GM23338 (cell line): ENCODE results near the gene IFITM10.

Experiments
- CREB1 ChIP-seq: fragments of 250-450 bp; sonication (Bioruptor Pico); IDR thresholded peaks from 2 replicates; pipeline ENCODE4 v1.5.0; 2020; ENCODE audit warnings: low read depth, mild to moderate bottlenecking, moderate library complexity
- EZH2 ChIP-seq: fragments of 200-600 bp; sonication (generic); IDR thresholded peaks from one replicate; pipeline ENCODE4 v1.8.0; 2017; ENCODE audit warnings: antibody characterized with exemption, mild to moderate bottlenecking, low read depth; ENCODE audit not compliant: unreplicated experiment
- EZH2phosphoT487 ChIP-seq: fragments of 200-600 bp; sonication (generic); IDR thresholded peaks from one replicate; pipeline ENCODE4 v1.8.1; 2018; ENCODE audit warnings: antibody characterized with exemption; ENCODE audit not compliant: unreplicated experiment
- JUNB ChIP-seq: IDR thresholded peaks from one replicate; pipeline ENCODE4 v1.6.1; 2016; ENCODE audit warnings: antibody characterized with exemption; ENCODE audit not compliant: unreplicated experiment
- NANOG ChIP-seq: IDR thresholded peaks from 2 replicates; pipeline ENCODE4 v1.6.1; 2016; ENCODE audit warnings: antibody characterized with exemption, borderline replicate concordance
- POLR2AphosphoS5 ChIP-seq: IDR thresholded peaks from 2 replicates; pipeline ENCODE4 v1.6.1; 2016; ENCODE audit warnings: antibody characterized with exemption, low read depth
- REST ChIP-seq: IDR thresholded peaks from one replicate; pipeline ENCODE4 v1.6.1; 2018; ENCODE audit warnings: antibody characterized with exemption; ENCODE audit not compliant: unreplicated experiment
- ZNF114 ChIP-seq: fragments of 250-450 bp; sonication (Bioruptor Pico); IDR thresholded peaks from 2 replicates; pipeline ENCODE4 v1.5.0; 2020; ENCODE audit warnings: mild to moderate bottlenecking, moderate library complexity
- ZNF331 ChIP-seq: fragments of 250-450 bp; sonication (Bioruptor Pico); IDR thresholded peaks from 2 replicates; pipeline ENCODE4 v1.5.0; 2020; ENCODE audit warnings: low read depth, mild to moderate bottlenecking, moderate library complexity
- TF ChIP-seq, protein P1 (sequence below), 2 experiments: fragments of 200-600 bp in 1 of 2; sonication (generic) in 1 of 2; conservative IDR thresholded peaks; 2 replicates each; pipeline versions ENCODE4 v1.5.1 to v1.6.1; 2016 to 2017; ENCODE audit warnings: antibody characterized with exemption in 2 of 2, low read depth in 2 of 2, mild to moderate bottlenecking in 2 of 2, moderate library complexity in 1 of 2
- TF ChIP-seq, protein P2 (sequence below): IDR thresholded peaks from 2 replicates; pipeline ENCODE4 v1.6.1; 2016; ENCODE audit warnings: antibody characterized with exemption
- TF ChIP-seq, protein P3 (sequence below): fragments of 250-450 bp; sonication (Bioruptor Pico); IDR thresholded peaks from 2 replicates; pipeline ENCODE4 v1.5.0; 2020; ENCODE audit warnings: mild to moderate bottlenecking, moderate library complexity

DNA sequence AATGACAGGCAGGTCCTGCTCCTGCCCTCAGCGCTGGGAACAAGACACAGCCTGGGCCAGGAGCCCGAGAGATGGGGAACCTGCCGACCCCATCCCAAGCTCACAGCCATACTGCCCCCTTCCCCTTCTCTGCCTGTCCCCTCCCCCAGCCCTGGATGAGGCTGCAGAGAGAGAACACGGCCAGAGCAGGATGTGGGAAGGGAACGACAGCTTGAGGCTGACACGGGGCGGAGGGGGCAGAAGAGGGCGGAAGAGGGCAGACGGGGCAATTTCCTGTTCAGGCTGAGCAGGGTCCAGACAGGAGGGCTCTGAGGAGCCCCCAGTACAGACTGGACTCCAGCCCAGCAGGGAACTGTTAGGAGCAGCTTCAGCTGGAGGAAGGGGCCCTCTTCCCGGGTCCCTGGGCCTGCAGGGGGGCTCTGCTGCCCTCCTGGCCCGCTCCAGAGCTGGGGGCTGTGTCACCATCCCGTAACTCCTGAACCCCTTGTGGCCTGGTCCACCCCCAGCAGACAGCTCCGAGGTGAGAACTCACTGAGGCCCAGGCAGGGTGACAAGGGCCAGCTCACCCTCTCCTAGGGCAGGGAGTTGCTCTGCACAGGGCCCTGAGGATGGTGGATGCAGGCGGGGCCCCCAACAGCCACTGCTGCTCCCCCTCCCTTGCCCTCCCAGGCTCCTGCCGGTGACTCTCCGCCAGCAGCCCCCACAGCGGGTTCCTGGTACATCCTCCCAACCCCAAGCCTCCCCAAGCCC lies 7.6 kb upstream of the IFITM10 start:
- TF ChIP-seq POLR2AphosphoS5 (no peak), CREB1 (CRISPR knock-in tag) (no peak), EZH2 (no peak), EZH2phosphoT487 (no peak), JUNB (no peak), REST (no peak), NANOG (no peak), ZNF331 (CRISPR knock-in tag) (no peak), ZNF114 (CRISPR knock-in tag) (no peak)
- TF ChIP-seq, protein P1, sequence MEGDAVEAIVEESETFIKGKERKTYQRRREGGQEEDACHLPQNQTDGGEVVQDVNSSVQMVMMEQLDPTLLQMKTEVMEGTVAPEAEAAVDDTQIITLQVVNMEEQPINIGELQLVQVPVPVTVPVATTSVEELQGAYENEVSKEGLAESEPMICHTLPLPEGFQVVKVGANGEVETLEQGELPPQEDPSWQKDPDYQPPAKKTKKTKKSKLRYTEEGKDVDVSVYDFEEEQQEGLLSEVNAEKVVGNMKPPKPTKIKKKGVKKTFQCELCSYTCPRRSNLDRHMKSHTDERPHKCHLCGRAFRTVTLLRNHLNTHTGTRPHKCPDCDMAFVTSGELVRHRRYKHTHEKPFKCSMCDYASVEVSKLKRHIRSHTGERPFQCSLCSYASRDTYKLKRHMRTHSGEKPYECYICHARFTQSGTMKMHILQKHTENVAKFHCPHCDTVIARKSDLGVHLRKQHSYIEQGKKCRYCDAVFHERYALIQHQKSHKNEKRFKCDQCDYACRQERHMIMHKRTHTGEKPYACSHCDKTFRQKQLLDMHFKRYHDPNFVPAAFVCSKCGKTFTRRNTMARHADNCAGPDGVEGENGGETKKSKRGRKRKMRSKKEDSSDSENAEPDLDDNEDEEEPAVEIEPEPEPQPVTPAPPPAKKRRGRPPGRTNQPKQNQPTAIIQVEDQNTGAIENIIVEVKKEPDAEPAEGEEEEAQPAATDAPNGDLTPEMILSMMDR (conservative IDR thresholded peaks at IDR 0.05; ENCODE audit: low read depth in 2 of 2), result no peak
- TF ChIP-seq, protein P2, sequence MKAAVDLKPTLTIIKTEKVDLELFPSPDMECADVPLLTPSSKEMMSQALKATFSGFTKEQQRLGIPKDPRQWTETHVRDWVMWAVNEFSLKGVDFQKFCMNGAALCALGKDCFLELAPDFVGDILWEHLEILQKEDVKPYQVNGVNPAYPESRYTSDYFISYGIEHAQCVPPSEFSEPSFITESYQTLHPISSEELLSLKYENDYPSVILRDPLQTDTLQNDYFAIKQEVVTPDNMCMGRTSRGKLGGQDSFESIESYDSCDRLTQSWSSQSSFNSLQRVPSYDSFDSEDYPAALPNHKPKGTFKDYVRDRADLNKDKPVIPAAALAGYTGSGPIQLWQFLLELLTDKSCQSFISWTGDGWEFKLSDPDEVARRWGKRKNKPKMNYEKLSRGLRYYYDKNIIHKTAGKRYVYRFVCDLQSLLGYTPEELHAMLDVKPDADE, result no peak
- TF ChIP-seq, protein P3, sequence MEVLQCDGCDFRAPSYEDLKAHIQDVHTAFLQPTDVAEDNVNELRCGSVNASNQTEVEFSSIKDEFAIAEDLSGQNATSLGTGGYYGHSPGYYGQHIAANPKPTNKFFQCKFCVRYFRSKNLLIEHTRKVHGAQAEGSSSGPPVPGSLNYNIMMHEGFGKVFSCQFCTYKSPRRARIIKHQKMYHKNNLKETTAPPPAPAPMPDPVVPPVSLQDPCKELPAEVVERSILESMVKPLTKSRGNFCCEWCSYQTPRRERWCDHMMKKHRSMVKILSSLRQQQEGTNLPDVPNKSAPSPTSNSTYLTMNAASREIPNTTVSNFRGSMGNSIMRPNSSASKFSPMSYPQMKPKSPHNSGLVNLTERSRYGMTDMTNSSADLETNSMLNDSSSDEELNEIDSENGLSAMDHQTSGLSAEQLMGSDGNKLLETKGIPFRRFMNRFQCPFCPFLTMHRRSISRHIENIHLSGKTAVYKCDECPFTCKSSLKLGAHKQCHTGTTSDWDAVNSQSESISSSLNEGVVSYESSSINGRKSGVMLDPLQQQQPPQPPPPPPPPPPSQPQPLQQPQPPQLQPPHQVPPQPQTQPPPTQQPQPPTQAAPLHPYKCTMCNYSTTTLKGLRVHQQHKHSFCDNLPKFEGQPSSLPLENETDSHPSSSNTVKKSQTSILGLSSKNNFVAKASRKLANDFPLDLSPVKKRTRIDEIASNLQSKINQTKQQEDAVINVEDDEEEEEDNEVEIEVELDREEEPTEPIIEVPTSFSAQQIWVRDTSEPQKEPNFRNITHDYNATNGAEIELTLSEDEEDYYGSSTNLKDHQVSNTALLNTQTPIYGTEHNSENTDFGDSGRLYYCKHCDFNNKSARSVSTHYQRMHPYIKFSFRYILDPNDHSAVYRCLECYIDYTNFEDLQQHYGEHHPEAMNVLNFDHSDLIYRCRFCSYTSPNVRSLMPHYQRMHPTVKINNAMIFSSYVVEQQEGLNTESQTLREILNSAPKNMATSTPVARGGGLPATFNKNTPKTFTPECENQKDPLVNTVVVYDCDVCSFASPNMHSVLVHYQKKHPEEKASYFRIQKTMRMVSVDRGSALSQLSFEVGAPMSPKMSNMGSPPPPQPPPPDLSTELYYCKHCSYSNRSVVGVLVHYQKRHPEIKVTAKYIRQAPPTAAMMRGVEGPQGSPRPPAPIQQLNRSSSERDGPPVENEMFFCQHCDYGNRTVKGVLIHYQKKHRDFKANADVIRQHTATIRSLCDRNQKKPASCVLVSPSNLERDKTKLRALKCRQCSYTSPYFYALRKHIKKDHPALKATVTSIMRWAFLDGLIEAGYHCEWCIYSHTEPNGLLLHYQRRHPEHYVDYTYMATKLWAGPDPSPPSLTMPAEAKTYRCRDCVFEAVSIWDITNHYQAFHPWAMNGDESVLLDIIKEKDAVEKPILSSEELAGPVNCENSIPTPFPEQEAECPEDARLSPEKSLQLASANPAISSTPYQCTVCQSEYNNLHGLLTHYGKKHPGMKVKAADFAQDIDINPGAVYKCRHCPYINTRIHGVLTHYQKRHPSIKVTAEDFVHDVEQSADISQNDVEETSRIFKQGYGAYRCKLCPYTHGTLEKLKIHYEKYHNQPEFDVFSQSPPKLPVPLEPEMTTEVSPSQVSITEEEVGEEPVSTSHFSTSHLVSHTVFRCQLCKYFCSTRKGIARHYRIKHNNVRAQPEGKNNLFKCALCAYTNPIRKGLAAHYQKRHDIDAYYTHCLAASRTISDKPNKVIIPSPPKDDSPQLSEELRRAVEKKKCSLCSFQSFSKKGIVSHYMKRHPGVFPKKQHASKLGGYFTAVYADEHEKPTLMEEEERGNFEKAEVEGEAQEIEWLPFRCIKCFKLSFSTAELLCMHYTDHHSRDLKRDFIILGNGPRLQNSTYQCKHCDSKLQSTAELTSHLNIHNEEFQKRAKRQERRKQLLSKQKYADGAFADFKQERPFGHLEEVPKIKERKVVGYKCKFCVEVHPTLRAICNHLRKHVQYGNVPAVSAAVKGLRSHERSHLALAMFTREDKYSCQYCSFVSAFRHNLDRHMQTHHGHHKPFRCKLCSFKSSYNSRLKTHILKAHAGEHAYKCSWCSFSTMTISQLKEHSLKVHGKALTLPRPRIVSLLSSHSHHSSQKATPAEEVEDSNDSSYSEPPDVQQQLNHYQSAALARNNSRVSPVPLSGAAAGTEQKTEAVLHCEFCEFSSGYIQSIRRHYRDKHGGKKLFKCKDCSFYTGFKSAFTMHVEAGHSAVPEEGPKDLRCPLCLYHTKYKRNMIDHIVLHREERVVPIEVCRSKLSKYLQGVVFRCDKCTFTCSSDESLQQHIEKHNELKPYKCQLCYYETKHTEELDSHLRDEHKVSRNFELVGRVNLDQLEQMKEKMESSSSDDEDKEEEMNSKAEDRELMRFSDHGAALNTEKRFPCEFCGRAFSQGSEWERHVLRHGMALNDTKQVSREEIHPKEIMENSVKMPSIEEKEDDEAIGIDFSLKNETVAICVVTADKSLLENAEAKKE (CRISPR knock-in tag), result no peak
